MM.1S (cell line): ENCODE measurements around the gene SLC8A3.

ENCODE experiments used
- DNase-seq: peaks from one replicate; pipeline ENCODE4 v3.0.0-alpha.2; 2015
- H2AFZ ChIP-seq: fragments of 300-600 bp; sonication (generic); 2 replicates; pipeline ENCODE4 v1.6.0; 2016; ENCODE audit warnings: antibody characterized with exemption, low read length
- H3F3A ChIP-seq: fragments of 300-600 bp; sonication (generic); 2 replicates; pipeline ENCODE4 v1.6.1; 2016; ENCODE audit warnings: mild to moderate bottlenecking, antibody characterized with exemption, low read length, moderate library complexity, mixed read lengths; ENCODE audit not compliant: insufficient read depth
- H3K27ac ChIP-seq: fragments of 300-600 bp; sonication (generic); 2 replicates; pipeline ENCODE4 v1.5.1; 2016; ENCODE audit warnings: mild to moderate bottlenecking, low read length
- H3K27me3 ChIP-seq: fragments of 300-600 bp; sonication (generic); replicated peaks from 2 replicates; pipeline ENCODE4 v1.6.0; 2016; ENCODE audit warnings: low read length; ENCODE audit not compliant: insufficient read depth
- H3K36me3 ChIP-seq: fragments of 300-600 bp; sonication (generic); replicated peaks from 2 replicates; pipeline ENCODE4 v1.6.1; 2016; ENCODE audit warnings: mild to moderate bottlenecking, low read length, mixed read lengths; ENCODE audit not compliant: insufficient read depth
- H3K4me1 ChIP-seq: fragments of 300-600 bp; sonication (generic); 2 replicates; pipeline ENCODE4 v1.6.1; 2016; ENCODE audit warnings: low read length, mixed read lengths
- H3K4me2 ChIP-seq: fragments of 300-600 bp; sonication (generic); 2 replicates; pipeline ENCODE4 v1.6.0; 2016; ENCODE audit warnings: low read depth, low read length
- H3K4me3 ChIP-seq: fragments of 300-600 bp; sonication (generic); 2 replicates; pipeline ENCODE4 v1.5.1; 2016; ENCODE audit warnings: low read length, mixed read lengths
- H3K79me2 ChIP-seq: fragments of 300-600 bp; sonication (generic); 2 replicates; pipeline ENCODE4 v1.6.1; 2016; ENCODE audit warnings: mixed run types, low read length, mixed read lengths
- H3K9ac ChIP-seq: fragments of 300-600 bp; sonication (generic); 2 replicates; pipeline ENCODE4 v1.6.1; 2016; ENCODE audit warnings: low read length, mixed read lengths
- H3K9me2 ChIP-seq: fragments of 300-600 bp; sonication (generic); replicated peaks from 2 replicates; pipeline ENCODE4 v1.6.1; 2016; ENCODE audit warnings: mild to moderate bottlenecking, low read length, mixed read lengths; ENCODE audit not compliant: insufficient read depth
- H3K9me3 ChIP-seq: fragments of 300-600 bp; sonication (generic); replicated peaks from 2 replicates; pipeline ENCODE4 v1.6.1; 2016; ENCODE audit warnings: mild to moderate bottlenecking, low read length, mixed read lengths; ENCODE audit not compliant: insufficient read depth
- H4K20me1 ChIP-seq: fragments of 300-600 bp; sonication (generic); 2 replicates; pipeline ENCODE4 v1.6.1; 2016; ENCODE audit warnings: mild to moderate bottlenecking, low read length, moderate library complexity, mixed read lengths; ENCODE audit not compliant: insufficient read depth
- CTCF ChIP-seq: fragments of 300-600 bp; sonication (generic); IDR thresholded peaks from 2 replicates; pipeline ENCODE4 v1.5.1; 2016; ENCODE audit warnings: antibody characterized with exemption, low read length, mixed read lengths
- EZH2 ChIP-seq: fragments of 300-600 bp; sonication (generic); optimal IDR thresholded peaks from 2 replicates; pipeline ENCODE3; 2017; ENCODE audit warnings: low read depth, mild to moderate bottlenecking, antibody characterized with exemption, low read length, mixed read lengths
- EZH2phosphoT487 ChIP-seq: fragments of 300-600 bp; sonication (generic); IDR thresholded peaks from 2 replicates; pipeline ENCODE4 v1.6.1; 2018; ENCODE audit warnings: antibody characterized with exemption, low read length

The SLC8A3 gene

GRCh38 chr14:70033561-70033960 lies 155.2 kb downstream of the SLC8A3 start:
- H3K4me1 ChIP-seq, result no peaks in the 10 kb centered on the region
- no peak overlapping the region for H3K27ac ChIP-seq
- no peaks in the 10 kb centered on the region for H3K27me3 ChIP-seq
- no peaks in the 10 kb centered on the region for H3K9me2 ChIP-seq
- no peaks in the 10 kb centered on the region for H3K9me3 ChIP-seq
- no peaks in the 10 kb centered on the region for H4K20me1 ChIP-seq
- DNase-seq, result no peak
- H3K4me3 ChIP-seq, result no peak overlapping the region
- H3K79me2 ChIP-seq, result no peaks in the 10 kb centered on the region
- H3F3A ChIP-seq, result no peaks in the 10 kb centered on the region
- no peak for TF ChIP-seq EZH2
- no peak for TF ChIP-seq CTCF
- TF ChIP-seq EZH2phosphoT487, result no peak
- H2AFZ ChIP-seq, result no peak overlapping the region
- no peak overlapping the region for H3K4me2 ChIP-seq
- no peak overlapping the region for H3K9ac ChIP-seq
- no peaks in the 10 kb centered on the region for H3K36me3 ChIP-seq

GRCh38 chr14:70033116-70033515 lies 155.6 kb downstream of the SLC8A3 start:
- Histone ChIP-seq H3K4me2 (no peak overlapping the region), H4K20me1 (no peaks in the 10 kb centered on the region), H3K9me3 (no peaks in the 10 kb centered on the region), H3K27me3 (no peaks in the 10 kb centered on the region), H3K36me3 (no peaks in the 10 kb centered on the region), H3K4me1 (no peaks in the 10 kb centered on the region), H3K27ac (no peak overlapping the region), H3K9ac (no peak overlapping the region), H3K79me2 (no peaks in the 10 kb centered on the region), H3K9me2 (no peaks in the 10 kb centered on the region), H3K4me3 (no peak overlapping the region), H2AFZ (no peak overlapping the region), H3F3A (no peaks in the 10 kb centered on the region)
- DNase-seq, result no peak
- TF ChIP-seq EZH2phosphoT487 (no peak), CTCF (no peak), EZH2 (no peak)

GRCh38 chr14:70032447-70032846 lies 156.3 kb downstream of the SLC8A3 start:
- Histone ChIP-seq H3K9ac (no peak overlapping the region), H3K36me3 (no peaks in the 10 kb centered on the region), H3K4me3 (no peak overlapping the region), H2AFZ (no peak overlapping the region), H3K79me2 (no peaks in the 10 kb centered on the region), H3K9me2 (no peaks in the 10 kb centered on the region), H3K27ac (no peak overlapping the region), H3K4me1 (no peaks in the 10 kb centered on the region), H3K27me3 (no peaks in the 10 kb centered on the region), H3F3A (no peaks in the 10 kb centered on the region), H3K9me3 (no peaks in the 10 kb centered on the region), H4K20me1 (no peaks in the 10 kb centered on the region), H3K4me2 (no peak overlapping the region)
- no peak for TF ChIP-seq EZH2phosphoT487
- no peak for TF ChIP-seq CTCF
- TF ChIP-seq EZH2, result no peak
- no peak for DNase-seq
